Measurements from ENCODE around the gene NLRC5.

Gene NLRC5

DNA sequence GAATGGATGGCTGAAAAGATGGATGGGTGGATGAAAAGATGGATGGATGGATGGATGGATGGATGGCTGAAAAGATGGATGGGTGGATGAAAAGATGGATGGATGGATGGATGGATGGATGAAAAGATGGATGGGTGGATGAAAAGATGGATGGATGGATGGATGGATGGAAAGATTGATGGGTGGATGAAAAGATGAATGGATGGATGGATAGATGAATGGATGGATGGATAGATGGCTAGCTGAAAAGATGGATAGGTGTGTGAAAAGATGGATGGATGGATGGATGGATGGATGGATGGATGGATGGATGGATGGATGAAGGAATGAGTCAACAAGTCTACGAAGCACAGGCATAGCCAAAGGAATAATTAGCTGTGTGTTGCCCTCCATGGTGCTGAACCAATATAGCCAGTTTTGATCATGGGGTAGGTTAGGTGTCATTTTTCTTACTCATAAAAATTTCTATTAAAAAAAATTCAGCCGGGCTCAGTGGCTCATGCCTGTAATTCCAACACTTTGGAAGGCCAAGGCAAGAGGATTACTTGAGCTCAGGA, 41.1 kb downstream of the NLRC5 start:
- no peak for DNase-seq (ENCODE audit: low read depth)
- no peak for TF ChIP-seq MYC (IDR thresholded peaks at IDR 0.05; ENCODE audit: low read depth, low read length)
- TF ChIP-seq POLR2A (IDR thresholded peaks at IDR 0.05; ENCODE audit: extremely low read depth, insufficient read length), result no peak
- TF ChIP-seq, protein P1, sequence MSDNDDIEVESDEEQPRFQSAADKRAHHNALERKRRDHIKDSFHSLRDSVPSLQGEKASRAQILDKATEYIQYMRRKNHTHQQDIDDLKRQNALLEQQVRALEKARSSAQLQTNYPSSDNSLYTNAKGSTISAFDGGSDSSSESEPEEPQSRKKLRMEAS (IDR thresholded peaks at IDR 0.05; ENCODE audit: low read depth, low read length), result no peak
- TF ChIP-seq, protein P2, sequence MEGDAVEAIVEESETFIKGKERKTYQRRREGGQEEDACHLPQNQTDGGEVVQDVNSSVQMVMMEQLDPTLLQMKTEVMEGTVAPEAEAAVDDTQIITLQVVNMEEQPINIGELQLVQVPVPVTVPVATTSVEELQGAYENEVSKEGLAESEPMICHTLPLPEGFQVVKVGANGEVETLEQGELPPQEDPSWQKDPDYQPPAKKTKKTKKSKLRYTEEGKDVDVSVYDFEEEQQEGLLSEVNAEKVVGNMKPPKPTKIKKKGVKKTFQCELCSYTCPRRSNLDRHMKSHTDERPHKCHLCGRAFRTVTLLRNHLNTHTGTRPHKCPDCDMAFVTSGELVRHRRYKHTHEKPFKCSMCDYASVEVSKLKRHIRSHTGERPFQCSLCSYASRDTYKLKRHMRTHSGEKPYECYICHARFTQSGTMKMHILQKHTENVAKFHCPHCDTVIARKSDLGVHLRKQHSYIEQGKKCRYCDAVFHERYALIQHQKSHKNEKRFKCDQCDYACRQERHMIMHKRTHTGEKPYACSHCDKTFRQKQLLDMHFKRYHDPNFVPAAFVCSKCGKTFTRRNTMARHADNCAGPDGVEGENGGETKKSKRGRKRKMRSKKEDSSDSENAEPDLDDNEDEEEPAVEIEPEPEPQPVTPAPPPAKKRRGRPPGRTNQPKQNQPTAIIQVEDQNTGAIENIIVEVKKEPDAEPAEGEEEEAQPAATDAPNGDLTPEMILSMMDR (IDR thresholded peaks at IDR 0.05; ENCODE audit: low read depth, low read length), result no peak
- no peak overlapping the region for H3K4me3 ChIP-seq (ENCODE audit: low read depth, low read length)

DNA sequence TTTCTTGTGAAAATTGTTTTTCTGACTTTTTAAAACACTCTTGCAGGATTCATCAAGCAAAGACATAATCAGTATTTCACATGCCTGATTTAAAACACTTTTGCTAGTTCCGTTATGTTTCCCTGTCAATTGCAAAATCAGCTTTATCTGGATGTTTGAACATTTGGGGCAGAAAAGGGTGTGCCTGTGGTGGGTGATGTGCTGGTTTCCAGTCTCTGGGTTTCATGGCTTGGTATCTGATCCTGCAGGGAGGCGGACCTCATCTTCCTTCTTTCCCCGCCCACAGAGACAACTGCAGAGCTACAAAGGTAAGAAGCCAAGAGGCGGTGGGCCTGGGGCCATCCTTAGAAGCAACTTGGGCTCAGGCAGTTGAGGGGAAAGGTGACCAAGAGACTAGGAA, 41.8 kb downstream of the NLRC5 start:
- TF ChIP-seq, protein P1 (IDR thresholded peaks at IDR 0.05; ENCODE audit: low read depth, low read length), result no peak
- no peak for TF ChIP-seq POLR2A (IDR thresholded peaks at IDR 0.05; ENCODE audit: extremely low read depth, insufficient read length)
- DNase-seq (ENCODE audit: low read depth), result no peak

DNA sequence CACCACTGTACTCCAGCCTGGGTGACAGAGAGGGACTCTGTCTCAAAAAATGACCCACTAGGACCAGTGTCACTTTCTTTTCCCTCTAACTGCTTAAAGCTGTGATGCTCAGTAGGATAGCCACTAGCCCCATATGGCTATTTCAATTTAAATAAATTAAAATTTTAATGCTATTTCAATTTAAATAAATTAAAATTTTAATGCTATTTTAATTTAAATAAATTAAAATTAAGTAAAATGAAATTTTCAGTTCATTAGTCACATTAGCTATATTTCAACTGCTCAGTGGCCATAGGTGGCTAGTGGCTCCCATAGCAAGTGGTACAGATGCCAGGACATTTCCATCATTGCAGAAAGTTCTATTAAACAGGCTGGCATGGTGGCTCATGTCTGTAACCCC, 43.0 kb downstream of the NLRC5 start:
- DNase-seq (ENCODE audit: low read depth), result no peak
- no peak for TF ChIP-seq MYC (IDR thresholded peaks at IDR 0.05; ENCODE audit: low read depth, low read length)
- TF ChIP-seq, protein P1 (IDR thresholded peaks at IDR 0.05; ENCODE audit: low read depth, low read length), result no peak
- TF ChIP-seq, protein P2 (IDR thresholded peaks at IDR 0.05; ENCODE audit: low read depth, low read length), result no peak
- no peak for TF ChIP-seq POLR2A (IDR thresholded peaks at IDR 0.05; ENCODE audit: extremely low read depth, insufficient read length)
- no peak overlapping the region for H3K4me3 ChIP-seq (ENCODE audit: low read depth, low read length)

More for the DNA sequence above, 41.8 kb downstream of the NLRC5 start:
- H3K4me3 ChIP-seq (ENCODE audit: low read depth, low read length), result no peak overlapping the region

DNA sequence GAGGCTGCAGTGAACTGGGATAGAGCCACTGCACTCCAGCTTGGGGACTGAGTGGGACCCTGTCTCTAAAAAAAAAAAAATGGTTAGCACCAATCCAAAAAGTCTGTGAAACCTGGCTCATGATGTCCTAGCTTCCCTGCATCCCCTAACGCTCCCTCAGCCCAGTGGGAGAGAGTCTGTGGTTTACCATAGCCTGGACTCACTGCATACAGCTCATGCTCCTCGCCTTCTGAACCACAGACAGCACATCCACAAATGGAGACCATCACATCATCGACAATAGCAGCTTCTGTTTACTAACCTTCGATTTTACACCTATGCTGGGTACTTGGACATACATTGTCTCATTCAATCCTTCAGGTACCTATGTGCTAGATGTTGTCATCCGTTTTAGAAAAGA, 43.6 kb downstream of the NLRC5 start:
- no peak for DNase-seq (ENCODE audit: low read depth)
- no peak for TF ChIP-seq MYC (IDR thresholded peaks at IDR 0.05; ENCODE audit: low read depth, low read length)
- TF ChIP-seq, protein P2 (IDR thresholded peaks at IDR 0.05; ENCODE audit: low read depth, low read length), result no peak
- TF ChIP-seq, protein P1 (IDR thresholded peaks at IDR 0.05; ENCODE audit: low read depth, low read length), result no peak
- TF ChIP-seq POLR2A (IDR thresholded peaks at IDR 0.05; ENCODE audit: extremely low read depth, insufficient read length), result no peak

DNA sequence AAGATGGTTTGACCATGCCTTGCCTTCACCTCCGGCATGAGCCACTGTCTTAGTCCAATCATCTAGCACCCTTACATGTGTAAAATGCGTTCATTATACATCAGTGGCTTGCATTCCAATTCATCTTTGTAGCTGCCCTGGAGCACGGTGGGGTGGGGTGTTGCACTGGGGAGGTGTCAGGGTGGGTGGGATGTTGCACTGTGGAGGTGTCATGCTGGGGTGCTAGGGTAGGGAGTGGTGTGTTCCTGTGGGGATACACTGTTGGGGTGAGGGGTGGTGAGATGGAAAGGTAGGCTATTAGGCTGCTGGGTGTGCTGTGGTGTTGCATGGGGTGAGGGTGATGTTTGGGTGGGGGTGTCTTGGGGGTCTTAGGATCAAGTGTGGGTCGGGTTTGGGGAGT, 47.0 kb downstream of the NLRC5 start:
- TF ChIP-seq, protein P1 (IDR thresholded peaks at IDR 0.05; ENCODE audit: low read depth, low read length), result no peak
- TF ChIP-seq, protein P2 (IDR thresholded peaks at IDR 0.05; ENCODE audit: low read depth, low read length), result no peak
- TF ChIP-seq POLR2A (IDR thresholded peaks at IDR 0.05; ENCODE audit: extremely low read depth, insufficient read length) (no peak), MYC (IDR thresholded peaks at IDR 0.05; ENCODE audit: low read depth, low read length) (no peak)
- H3K4me3 ChIP-seq (ENCODE audit: low read depth, low read length), result no peak overlapping the region
- DNase-seq (ENCODE audit: low read depth), result no peak

More for the DNA sequence above, 43.6 kb downstream of the NLRC5 start:
- H3K4me3 ChIP-seq (ENCODE audit: low read depth, low read length), result no peak overlapping the region

DNA sequence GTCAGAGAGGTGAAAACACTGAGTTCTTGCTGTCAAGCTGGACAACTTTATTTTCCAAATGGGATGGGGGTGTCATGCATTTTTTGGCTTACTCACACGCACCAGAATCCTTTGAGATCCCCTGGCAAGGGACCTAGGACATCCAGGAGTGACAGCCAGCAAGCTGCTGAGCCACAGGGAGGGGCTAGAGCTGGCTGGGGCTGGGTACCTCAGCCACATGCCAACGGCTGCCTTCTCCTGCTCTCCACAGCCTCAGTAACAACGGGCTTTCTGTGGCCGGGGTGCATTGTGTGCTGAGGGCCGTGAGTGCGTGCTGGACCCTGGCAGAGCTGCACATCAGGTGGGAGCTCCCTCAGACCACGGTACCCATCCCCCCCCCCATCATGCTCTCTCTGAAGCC, 47.6 kb downstream of the NLRC5 start:
- peak overlapping the region; percentile 29 for H3K4me3 ChIP-seq (ENCODE audit: low read depth, low read length)
- DNase-seq (ENCODE audit: low read depth), result peak; percentile 80
- 0 out of 2 replicates have a peak, but pooled peaks have one; percentile 7 for TF ChIP-seq MYC (IDR thresholded peaks at IDR 0.05; ENCODE audit: low read depth, low read length)
- TF ChIP-seq, protein P1 (IDR thresholded peaks at IDR 0.05; ENCODE audit: low read depth, low read length), result peak; percentile 7; the same call in 1 of the 2 replicates
- TF ChIP-seq POLR2A (IDR thresholded peaks at IDR 0.05; ENCODE audit: extremely low read depth, insufficient read length), result no peak
- TF ChIP-seq, protein P2 (IDR thresholded peaks at IDR 0.05; ENCODE audit: low read depth, low read length), result no peak

Data from NB4 (cell line).